NCI-H187 (cell line): ENCODE data around the gene KRTAP5-2.

ENCODE experiments used
- DNase-seq, 2 experiments: peaks; one replicate each; lab custom pipeline; 2025; lab: John Stamatoyannopoulos, UW

KRTAP5-2 gene

DNA sequence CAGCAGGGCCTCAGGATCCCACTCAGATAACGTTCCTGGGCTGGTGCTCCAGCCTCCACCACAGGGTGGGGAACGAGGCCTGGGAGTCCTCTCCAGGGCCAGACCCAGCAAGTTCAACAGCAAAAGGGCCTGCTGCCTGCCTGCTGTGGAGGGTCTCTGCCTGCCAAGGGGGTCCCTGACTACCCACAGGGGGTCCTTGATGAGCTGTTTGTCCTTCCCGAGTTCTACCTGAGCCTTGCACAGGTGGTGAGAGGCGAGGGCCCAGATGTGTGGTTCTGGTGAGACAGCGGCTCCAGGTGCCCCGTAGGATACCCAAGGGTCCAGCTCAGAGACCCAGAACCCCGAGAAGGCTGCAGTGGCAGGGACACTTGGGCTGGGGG, 30.4 kb downstream of the KRTAP5-2 start:
- no peak for DNase-seq

DNA sequence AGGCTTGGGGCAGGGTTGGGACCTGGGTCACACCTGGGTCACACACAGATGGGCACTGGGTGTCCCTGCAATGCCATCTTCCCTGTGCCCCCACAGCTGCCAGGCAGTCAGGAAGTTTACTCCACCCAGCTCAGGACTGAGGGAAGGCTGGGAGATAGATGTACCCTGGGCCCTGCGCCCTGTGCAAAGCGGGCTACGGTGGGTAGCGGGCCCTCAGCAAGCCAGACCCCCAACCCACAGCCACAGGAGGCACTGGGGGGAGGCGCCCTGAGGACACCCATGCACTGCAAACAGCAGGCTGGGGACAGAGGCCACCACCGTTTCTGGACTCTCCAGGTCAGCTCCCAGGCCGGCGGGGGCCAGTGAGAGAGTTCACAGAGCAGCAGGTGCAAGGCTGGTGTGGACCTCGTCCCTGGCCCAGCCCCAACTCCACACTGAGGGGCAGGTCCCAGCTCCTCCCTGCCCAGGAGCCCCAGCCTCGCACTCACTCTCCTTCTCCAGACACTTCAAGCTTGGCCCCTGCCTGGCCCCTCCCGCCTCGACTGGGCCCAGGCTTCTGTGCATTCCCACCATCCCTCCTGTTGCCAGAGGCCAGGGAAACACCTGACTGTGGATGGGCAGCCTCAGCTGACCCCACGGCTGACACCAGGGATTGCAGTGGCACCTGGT, 30.9 kb downstream of the KRTAP5-2 start:
- no peak for DNase-seq

DNA sequence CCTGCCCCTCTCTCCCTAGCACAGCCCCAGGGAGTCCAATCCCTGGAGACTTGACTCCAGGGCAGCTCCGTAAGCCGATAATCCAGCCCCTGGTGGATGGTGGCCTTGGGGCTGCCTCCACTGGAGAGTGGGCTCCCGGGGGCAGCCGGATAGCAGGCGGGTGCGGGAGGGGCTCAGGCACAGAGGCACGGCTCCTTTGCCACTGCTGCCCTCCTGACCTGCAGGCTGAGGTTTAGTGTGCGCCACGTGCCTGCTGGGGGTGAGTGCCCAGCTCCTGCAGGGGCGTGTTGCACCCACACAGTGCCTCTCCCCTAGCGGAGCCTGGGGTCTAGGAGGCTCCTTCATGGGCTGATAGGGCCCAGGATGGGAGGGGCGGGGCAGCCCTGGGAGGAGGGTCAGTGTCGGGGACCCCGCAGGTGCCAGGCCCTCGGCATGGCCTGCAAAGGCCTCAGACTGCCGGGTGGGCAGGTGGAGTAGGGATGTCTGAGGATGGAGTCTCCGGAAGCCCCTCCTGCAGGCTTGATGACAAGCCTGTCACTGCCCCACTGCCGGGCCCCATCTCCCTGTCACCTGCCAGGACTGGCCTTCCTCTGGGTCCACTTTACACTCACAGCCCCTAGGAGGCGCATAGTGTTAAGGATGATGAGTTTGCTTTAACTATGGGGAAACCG, 31.6 kb downstream of the KRTAP5-2 start:
- DNase-seq, result no peak

DNA sequence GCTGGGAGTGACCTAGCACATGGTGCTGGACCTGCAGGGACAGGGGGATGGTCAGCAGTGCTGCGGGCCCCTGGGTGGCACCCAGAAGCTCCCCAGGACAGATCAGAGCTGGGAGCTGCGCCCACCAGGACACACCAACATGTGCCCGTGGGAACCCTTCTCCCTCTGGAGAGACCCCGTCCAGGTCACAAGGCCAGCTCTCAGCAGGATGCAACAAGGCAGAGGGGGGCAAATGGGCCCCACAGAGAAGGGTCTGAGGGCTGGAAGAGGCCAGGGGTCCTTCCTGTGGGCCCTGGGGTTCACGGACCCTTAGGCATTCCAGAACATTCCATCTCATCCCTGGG, 32.2 kb downstream of the KRTAP5-2 start:
- no peak for DNase-seq

DNA sequence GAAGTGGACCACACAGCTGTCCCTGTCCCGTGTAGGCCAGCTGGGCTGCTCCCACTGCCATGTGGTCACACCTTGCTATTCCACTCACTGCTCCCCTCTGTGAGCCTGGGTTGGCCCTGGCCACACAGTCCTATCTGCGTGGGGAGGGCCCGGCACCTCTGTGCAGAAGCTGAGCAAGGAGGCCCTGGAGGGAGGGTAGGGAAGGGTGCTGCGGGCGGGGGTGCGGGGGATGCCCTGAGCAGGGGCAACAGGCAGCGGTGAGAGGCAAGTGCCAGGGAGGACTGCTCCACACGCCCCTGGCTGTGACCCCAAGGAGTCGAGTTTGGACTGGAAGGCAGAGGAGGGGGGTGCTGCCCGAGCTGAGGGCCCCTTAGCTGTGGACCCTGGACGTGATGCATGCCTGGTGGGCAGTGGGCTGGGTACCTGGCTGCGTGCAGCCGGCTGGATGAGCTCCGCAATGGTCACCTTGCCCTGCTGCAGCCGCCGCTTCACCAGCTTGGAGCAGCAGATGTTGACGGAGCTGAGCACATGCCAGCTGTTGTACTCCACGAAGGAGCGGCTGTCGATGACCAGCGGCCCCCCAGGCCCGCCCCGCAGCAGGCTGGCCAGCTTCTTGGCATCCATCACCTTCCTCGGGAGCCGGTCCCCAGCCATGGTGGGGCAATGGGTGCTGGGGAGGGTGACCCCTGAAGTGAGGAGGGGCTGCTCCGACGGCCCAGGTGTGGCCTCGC, 32.8 kb downstream of the KRTAP5-2 start:
- no peak for DNase-seq

DNA sequence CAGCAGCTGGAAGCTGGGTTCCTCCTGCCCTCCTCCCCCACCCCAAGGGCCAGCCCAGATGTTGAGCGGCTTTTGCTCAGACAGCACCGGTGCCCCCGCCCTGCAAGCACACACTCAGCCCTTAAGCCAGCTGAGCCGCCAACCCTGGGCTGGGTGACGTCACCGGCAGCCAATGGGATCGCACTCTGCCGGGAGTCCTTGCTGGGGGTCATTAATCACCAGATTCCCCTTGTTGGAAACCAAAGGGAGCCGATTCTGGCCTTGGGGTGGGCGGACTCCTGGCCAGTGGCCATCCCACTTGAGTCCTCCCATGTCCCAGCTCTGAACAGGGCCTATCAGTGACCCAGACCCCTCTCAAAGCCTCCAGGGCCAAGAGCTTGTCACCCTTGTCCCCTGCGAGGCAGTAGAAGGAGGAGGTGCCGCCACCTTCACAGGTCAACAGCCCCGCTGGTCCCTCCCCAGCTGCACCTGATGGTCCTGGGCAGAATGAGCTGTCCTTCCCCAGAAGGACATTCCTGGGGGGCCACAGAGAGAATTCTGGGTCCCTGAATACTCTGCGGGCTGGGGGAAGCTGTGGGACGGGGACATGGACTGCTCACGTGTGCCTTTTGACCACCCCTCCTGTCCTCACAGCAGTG, 33.4 kb downstream of the KRTAP5-2 start:
- DNase-seq, result no peak

DNA sequence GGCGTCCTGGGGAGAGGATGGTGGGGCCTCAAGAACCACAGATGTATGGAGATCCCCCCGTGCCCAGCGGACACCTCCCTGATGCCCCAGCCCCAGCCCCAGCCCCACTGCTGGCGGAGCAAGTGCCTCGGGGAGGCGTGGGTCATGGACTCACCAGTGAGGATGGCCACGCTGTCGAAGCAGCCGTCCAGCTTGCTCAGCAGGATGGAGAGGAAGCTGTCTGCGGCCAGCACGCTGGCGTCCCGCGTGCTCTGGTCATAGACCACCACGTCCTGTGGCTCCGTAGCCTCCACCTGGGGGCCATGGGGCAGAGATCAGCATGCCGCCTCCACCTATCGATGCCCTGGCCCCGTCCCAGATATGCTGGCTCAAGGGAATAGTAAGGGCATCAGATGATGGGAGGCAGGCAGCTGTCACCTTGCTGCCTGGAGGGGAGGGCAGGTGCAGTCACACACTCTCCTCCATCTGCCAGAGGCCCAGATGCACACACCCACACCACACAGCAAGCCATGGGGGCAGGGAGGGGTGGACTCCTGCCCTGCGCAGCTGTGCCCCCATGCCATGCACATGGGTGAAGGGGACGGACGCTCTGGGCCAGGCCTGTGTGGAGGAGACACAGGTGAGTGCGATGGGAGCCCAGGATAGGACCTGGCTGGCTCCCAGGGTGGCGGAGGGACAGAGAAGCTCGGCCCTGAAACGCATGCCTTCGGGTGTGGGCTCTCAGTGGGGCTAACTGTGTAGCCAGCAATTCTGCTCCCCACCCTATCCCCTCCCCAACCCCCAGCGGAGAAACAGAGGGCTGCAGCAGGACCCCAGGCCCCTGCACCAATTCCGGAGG, 34.2 kb downstream of the KRTAP5-2 start:
- no peak for DNase-seq

DNA sequence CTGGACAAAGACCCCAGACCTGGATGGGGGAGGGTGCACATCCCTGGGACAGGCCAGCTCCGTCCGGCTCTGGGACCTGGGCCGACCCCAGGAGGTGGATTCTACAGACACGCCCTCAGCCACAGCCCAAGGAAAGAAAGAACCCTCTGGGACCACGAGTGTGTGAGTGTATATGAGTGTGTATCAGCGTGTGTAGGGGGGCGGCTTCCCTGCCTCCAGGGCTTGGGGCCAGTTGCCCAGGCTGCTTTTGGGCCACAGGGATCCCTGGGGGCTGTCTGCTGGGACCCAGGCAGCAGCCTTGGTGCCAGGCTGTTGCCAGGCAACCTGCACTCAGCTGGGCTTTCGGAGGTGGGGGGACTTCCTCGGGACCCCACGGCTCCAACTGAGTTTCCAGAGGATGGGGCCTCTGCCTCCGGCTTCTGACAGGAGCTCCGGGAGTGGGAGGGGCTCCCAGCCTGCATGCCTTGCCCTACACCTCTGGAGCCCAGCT, 34.9 kb downstream of the KRTAP5-2 start:
- DNase-seq, result no peak

DNA sequence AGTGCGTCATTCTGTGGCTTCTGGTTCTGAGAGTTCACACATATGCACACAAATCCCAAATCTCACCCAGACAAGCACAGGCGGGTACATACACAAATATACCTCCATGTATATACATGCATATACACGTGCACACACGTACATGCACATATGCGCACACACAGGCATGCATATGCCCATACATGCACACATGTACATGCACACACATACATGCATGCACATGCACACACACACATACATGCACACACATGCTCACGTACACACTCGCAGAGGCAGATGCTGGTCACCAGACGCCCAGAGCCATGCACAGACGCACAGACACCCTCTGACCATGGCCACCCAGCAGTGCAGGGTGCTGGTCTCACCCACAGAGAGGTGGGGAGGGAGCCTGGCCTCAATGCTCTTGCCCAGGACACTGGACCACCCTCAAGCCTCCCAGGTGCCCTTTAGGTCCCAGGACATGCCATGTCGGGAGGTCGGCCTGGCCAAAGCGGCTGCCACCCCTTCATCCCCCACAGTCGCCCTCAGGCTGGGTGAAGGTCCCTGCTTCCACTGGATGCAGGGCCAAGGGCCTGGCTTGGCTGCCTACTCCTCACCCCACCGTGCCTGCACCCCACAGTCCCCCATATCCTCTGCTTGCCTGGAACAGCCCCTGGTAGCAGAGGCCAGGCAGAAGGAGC, 35.5 kb downstream of the KRTAP5-2 start:
- no peak for DNase-seq

DNA sequence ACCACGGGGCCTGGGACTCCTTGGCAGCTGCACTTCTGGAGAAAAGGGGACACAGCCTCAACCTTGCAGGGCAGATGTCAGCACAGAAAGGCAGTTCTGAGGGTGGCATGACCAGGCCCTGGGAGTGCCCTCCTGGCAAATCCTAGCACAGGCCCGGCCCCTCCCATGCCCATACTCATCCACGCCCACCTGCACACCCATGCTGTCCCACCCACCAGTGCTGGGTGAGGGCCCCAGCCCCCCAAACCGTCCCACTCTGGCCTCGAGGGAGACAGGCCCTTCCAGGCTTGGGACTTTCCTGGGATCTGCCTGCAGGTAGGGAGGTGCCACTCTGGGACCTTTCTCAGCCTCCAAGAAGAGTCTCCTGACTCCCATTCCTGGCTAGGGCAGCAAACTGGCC, 36.1 kb downstream of the KRTAP5-2 start:
- DNase-seq, result no peak

DNA sequence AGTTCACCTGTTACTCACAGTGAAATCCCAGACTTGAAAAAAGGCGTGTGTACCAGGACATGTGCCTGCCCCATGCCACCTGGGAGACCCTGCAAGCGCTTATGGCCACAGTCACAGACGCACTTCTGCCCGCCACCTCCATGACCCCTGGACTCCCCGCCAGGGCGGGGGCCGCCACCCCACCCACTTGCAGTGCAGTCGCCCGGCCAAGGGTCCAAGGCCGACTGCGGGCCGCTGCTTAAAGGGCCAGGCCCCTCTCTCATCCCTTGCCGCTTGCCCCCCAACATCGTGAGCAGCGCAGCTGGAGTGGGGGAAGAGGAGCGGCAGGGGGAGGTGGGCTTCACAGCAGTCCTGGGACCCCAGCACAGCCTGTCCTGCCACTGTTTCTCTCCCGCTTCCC, 36.8 kb downstream of the KRTAP5-2 start:
- DNase-seq, result no peak

DNA sequence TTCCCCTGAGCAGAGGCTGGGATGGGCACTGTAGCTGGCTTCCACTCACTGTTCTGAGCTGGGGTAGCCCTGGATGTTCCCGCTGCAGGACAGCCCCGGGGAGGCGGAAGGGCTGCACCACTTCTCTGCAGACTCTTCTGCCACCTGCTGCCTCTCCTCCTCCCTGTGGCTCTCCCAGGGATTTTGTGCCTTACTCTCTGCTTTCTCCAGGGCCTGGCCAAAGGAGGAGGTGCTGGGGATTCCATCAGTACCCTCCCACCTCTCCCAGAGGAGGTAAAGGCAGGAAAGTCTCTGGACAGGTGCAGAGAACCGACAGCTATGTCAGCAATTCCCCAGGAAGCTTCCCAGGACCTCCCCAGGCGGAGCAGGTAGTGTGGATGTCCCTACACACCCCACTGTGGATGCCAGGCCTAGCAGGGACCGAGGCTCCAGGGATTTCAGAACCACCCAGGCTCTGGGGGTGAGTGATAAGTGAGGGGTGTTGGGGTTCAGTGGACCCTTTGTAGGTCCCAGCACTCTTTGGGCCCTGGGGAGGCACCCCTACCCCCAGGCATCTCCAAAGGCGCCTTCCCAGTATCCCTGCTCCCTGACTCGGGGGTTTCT, 37.3 kb downstream of the KRTAP5-2 start:
- no peak for DNase-seq

DNA sequence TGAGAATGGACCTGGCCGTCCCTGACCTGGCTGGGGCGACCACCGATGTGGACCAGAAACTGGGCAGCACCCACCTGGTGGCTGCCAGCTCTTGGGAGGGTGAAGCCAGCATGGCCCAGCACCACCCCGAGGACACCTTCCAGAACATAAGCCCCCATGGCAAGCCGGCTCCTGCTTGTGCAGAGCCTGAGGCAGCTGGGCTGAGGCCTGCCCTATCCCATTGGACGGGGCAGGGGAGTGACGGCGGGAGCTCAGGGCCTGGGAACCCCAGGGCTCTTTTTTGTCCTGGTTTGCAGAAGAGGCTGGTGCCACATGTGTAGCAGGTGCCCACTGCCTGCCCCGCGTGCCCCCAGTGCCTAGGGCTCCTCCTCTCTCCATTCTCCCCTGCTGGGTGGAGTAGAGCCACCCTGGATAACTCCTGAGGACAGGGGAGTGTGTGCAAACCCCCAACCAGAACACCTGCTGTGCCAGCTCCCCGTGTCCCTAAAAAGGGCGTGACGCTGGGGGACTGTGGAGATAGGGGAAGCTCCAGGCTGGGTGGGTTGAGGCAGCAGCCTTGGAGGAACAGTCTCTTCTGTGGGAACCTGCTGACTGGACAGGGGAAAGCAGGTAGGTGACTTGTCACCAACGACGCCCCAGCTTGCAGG, 38.0 kb downstream of the KRTAP5-2 start:
- no peak for DNase-seq

DNA sequence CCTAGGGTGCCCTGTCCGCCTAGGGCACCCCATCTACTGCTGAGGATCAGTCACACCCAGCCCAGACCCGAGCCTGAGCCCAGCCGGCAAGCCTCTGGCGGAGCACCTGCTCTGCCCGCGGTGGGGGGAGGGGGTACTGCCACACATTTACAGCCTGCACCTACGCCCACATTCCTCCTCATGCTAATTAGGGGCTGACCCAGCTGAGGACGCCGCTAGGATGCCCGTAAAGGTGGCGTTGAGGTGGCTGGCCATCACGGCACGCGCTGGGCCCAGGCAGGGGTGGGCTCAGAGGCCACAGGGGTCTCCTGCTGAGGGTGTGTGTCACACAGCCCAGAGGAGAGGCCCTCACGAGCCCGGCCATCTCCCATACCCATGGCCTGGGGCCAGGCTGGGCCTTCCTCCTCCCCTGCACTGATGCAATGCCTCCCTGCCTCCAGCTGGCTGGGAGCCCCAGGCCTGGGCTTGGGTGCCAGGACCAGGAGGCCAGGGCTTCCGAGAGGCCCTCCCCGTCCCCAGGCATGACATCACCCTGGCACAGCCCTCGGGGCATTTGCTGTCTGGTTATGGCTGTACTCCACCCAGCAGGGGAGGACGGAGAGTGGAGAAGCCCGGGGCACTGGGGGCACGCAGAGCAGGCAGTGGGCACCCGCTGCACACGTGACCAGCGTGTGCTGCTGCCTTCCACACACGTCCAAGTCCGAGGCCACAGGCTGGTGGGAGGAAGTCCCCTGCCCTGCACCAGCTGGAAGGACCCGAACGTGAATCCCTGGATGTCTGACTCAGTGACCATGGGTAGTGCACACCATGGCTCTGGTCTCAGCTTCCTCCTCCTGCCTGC, 38.8 kb downstream of the KRTAP5-2 start:
- no peak for DNase-seq

DNA sequence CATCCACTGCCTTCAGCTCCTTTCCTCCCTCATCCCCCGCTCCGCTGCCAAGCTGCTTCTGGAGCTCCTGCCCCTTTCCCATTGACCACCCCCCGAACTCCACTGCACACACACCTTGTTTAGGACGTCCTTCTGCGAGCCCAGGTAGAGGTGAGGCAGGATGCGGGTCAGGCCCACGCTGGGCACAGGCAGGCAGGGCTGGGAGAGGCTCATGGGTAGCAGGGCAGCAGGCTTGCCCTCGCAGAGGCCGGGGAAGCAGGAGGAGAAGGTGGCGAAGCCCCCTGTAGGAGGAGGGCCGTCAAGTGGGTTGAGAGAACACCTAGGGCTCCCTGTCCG, 39.4 kb downstream of the KRTAP5-2 start:
- no peak for DNase-seq

DNA sequence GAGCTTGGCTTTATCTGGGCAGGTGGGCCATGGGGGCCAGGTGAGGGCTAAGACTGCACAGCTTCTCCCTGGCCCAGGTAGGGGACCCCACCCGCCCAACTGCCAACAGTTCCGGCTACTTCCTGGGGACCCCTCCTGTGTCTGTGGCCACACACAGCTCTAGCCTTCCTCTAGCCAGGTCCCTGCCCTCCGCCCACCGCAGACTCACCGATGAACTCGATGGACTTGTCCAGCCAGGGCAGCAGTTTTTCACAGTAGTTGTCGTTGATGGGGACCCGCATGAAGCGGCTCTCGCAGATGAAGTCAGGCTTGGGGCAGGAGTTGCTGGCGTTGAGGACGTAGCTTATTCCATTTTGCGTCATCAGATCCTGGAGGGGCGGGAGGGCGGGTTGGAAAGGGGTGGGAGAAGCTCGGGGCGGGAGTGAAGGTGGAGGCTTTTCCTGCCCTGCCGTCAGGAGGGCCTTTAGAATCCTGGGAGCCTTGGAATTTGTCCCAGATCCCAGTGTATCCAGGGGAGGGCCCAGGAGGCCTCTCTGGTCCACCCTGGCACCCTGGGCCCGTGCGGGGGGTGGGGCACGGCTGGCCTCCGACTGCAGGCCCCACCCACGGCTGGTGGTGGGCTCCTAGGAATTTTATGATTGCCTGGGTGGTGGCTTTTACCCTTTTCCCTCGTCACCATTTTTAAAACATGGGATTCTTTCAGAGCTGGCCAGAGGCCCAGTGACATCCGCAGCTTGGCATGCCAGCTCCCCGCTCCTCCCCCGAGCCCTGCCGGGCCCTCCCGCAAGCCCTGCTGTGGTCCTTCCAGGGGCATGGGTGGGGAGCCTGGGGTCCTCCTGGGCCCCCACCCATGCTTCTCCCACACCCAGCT, 40.0 kb downstream of the KRTAP5-2 start:
- no peak for DNase-seq

DNA sequence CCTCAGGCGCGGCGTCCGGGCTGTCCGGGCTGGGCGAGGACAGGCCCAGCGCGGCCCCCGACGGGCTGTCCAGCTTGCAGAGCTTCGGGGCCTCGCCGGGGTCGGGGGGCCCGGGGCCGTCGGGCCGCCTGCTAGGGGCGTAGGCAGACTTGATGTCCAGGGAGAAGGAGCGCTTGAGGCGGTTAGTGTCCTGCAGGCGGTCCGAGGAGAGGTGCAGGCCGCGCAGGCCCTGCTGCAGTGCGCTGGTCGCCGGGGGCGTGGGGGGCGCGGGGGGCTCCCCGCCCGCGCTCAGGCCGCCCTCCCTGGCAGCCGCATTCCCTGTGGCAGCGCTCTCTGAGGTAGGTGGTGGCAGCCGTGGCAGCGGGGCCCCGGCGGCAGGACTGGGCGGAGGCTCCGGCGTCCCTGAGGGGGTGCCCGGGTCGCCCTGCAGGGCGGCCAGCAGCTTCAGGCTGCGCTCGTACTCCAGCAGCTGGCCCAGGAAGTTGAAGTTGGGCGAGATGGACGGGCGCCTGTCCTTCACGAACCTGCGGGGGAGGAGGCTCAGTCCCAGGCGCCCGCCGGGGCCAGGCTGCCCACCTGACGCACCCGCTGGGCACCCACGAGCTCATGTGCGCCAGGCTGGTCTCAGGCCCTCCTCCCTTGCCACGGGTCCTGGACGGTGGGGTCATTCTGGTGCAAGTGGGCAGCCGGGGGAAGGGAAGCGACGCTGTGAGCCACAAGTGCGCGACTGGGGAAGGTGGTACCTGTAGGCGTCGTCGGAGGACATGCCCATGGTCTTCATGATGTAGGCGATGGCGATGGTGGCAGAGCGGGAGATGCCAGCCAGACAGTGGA, 40.8 kb downstream of the KRTAP5-2 start:
- DNase-seq, result no peak
